B cell (primary cell): ENCODE data around the gene PROC. TPM values are rescaled to one million over a fixed set of nuclear protein-coding genes. Genes with fewer than 3 reads are reported as not detected.

Experiments
- ATAC-seq: fragments of 200-7000 bp; cut with Tn5 transposase; one replicate; pipeline ENCODE4 v1.10.0; 2021; ENCODE audit warnings: low read depth, mild to moderate bottlenecking, moderate number of reproducible peaks, moderate library complexity
- CTCF ChIA-PET: fragments of 350-600 bp; sonication (Branson Sonifier 250); formaldehyde crosslinking; loops from one replicate; lab custom pipeline; 2021; ENCODE audit warnings: antibody characterized with exemption, inconsistent platforms; lab: Charles Lee
- POLR2A ChIA-PET: fragments of 350-600 bp; sonication (Branson Sonifier 250); formaldehyde crosslinking; loops from one replicate; lab custom pipeline; 2021; ENCODE audit warnings: antibody characterized with exemption; lab: Charles Lee
- DNase-seq: peaks from one replicate; pipeline ENCODE4 v3.0.0; 2013
- H2AFZ ChIP-seq: 2 replicates; pipeline ENCODE4 v1.6.1; 2012; ENCODE audit warnings: mild to moderate bottlenecking, low read depth, low read length; ENCODE audit not compliant: insufficient read depth, poor library complexity, severe bottlenecking
- H3K27ac ChIP-seq, 2 donors: 1 replicate in 1 of 2; 2 replicates in 1 of 2; pipeline ENCODE4 v1.5.1; 2012 to 2013; ENCODE audit warnings: low read length in 2 of 2, mild to moderate bottlenecking in 2 of 2, moderate library complexity in 1 of 2
- H3K27me3 ChIP-seq, 4 experiments: fragments of 200-600 bp in 1 of 4; sonication (generic) in 1 of 4; replicated peaks in 1 of 4; 1 replicate in 2 of 4; 2 replicates in 2 of 4; pipeline versions ENCODE4 v1.6.1 to v1.7.0; 2013 to 2016; ENCODE audit warnings: low read length in 3 of 4, mild to moderate bottlenecking in 2 of 4, mixed read lengths in 1 of 4, moderate library complexity in 1 of 4; ENCODE audit not compliant: insufficient read depth in 4 of 4, control insufficient read depth in 3 of 4; ENCODE audit errors: control extremely low read depth in 1 of 4
- H3K36me3 ChIP-seq, 2 experiments: replicated peaks in 1 of 2; 1 replicate in 1 of 2; 2 replicates in 1 of 2; pipeline versions ENCODE4 v1.6.1 to v1.7.1; 2013; ENCODE audit warnings: low read length in 1 of 2; ENCODE audit not compliant: insufficient read depth in 2 of 2, control insufficient read depth in 1 of 2; ENCODE audit errors: control extremely low read depth in 1 of 2, extremely low read depth in 1 of 2
- H3K4me1 ChIP-seq, 2 donors: fragments of 200-600 bp in 1 of 2; sonication (generic) in 1 of 2; 1 replicate in 1 of 2; 2 replicates in 1 of 2; pipeline versions ENCODE4 v1.5.1 to v1.6.1; 2013 to 2017; ENCODE audit warnings: low read length in 2 of 2; ENCODE audit not compliant: control insufficient read depth in 2 of 2, insufficient read depth in 2 of 2
- H3K4me2 ChIP-seq: replicated peaks from 2 replicates; pipeline ENCODE3; 2012; ENCODE audit warnings: mild to moderate bottlenecking, low read depth, low read length; ENCODE audit not compliant: poor library complexity, severe bottlenecking
- H3K4me3 ChIP-seq, 5 experiments: fragments of 200-600 bp in 1 of 5; sonication (generic) in 1 of 5; 1 replicate in 3 of 5; 2 replicates in 2 of 5; pipeline versions ENCODE4 v1.5.1 to v1.7.0; 2011 to 2016; ENCODE audit warnings: low read length in 4 of 5, mild to moderate bottlenecking in 4 of 5, low read depth in 2 of 5, control low read depth in 1 of 5, moderate library complexity in 1 of 5; ENCODE audit not compliant: insufficient read depth in 1 of 5; ENCODE audit errors: control extremely low read depth in 1 of 5, extremely low read depth in 1 of 5
- H3K79me2 ChIP-seq: fragments of 200-600 bp; sonication (generic); one replicate; pipeline ENCODE4 v1.6.0; 2016; ENCODE audit warnings: low read length; ENCODE audit not compliant: control insufficient read depth, insufficient read depth
- H3K9ac ChIP-seq: fragments of 200-600 bp; sonication (generic); 2 replicates; pipeline ENCODE4 v1.6.1; 2017; ENCODE audit warnings: mild to moderate bottlenecking, low read length, moderate library complexity
- H3K9me3 ChIP-seq, 3 donors: one replicate each; pipeline versions ENCODE4 v1.6.1 to v1.7.1; 2013; ENCODE audit warnings: low read length in 2 of 3; ENCODE audit not compliant: control insufficient read depth in 2 of 3, insufficient read depth in 1 of 3; ENCODE audit errors: control extremely low read depth in 1 of 3
- H4K20me1 ChIP-seq: 2 replicates; pipeline ENCODE4 v1.6.0; 2012; ENCODE audit warnings: mild to moderate bottlenecking, low read length; ENCODE audit not compliant: insufficient read depth, control insufficient read depth, poor library complexity, severe bottlenecking
- H3K27ac Mint-ChIP-seq: one replicate; pipeline ENCODE4 v1.8.0; 2021; ENCODE audit warnings: mixed read lengths
- H3K27me3 Mint-ChIP-seq: one replicate; pipeline ENCODE4 v1.8.0; 2021; ENCODE audit warnings: mixed read lengths
- H3K4me1 Mint-ChIP-seq: one replicate; pipeline ENCODE4 v1.8.0; 2021; ENCODE audit warnings: mixed read lengths
- H3K4me3 Mint-ChIP-seq: one replicate; pipeline ENCODE4 v1.8.0; 2021; ENCODE audit warnings: mixed read lengths
- H3K9me3 Mint-ChIP-seq: one replicate; pipeline ENCODE4 v1.8.0; 2022; ENCODE audit warnings: mixed read lengths; ENCODE audit not compliant: insufficient read depth
- EZH2 ChIP-seq: IDR thresholded peaks from 2 replicates; pipeline ENCODE4 v1.6.1; 2012; ENCODE audit warnings: borderline replicate concordance, low read depth, mild to moderate bottlenecking, moderate library complexity, low read length; ENCODE audit not compliant: insufficient read depth, poor library complexity, severe bottlenecking
- WGBS: methylation state at CpG from one replicate; pipeline ENCODE4 v1.1.5; 2013; ENCODE audit warnings: missing lambda C conversion rate; ENCODE audit not compliant: insufficient coverage; 5-methylcytosine and 5-hydroxymethylcytosine counted together
- intact Hi-C: fragments of 100-400 bp; cut with micrococcal nuclease; formaldehyde crosslinking; loops from one replicate; pipeline ENCODE4 v1.10.0; 2022
- polyA minus RNA-seq: library from RNA; depleted of rRNA, polyadenylated mRNA; stranded (reverse); fragments of >200 nt; gene quantifications from 2 replicates; pipeline ENCODE4 v1.2.3, GENCODE V29; 2012
- polyA plus RNA-seq: library from polyadenylated mRNA; depleted of rRNA; stranded (reverse); fragments of >200 nt; gene quantifications from 2 replicates; pipeline ENCODE4 v1.2.3, GENCODE V29; 2012
- total RNA-seq, 2 donors: library from RNA; stranded (reverse); fragments of 120-200 nt in 1 of 2; gene quantifications; 1 replicate in 1 of 2; 2 replicates in 1 of 2; pipeline versions ENCODE4 v1.2.3 to v1.2.4, GENCODE V29; 2013 to 2022
- TF ChIP-seq, protein P1 (sequence below): fragments of 200-600 bp; IDR thresholded peaks from one replicate; pipeline ENCODE4 v1.8.0; 2022; ENCODE audit warnings: antibody characterized with exemption, mild to moderate bottlenecking

The PROC gene
- 1.2 TPM in 1 of 2 replicates, not detected in the other for total RNA-seq
- total RNA-seq (2013) = 0.23 TPM
- 0.40 and 0.58 TPM in 2 replicates for polyA plus RNA-seq
- polyA minus RNA-seq = 0.51 and 1.6 TPM in 2 replicates

DNA sequence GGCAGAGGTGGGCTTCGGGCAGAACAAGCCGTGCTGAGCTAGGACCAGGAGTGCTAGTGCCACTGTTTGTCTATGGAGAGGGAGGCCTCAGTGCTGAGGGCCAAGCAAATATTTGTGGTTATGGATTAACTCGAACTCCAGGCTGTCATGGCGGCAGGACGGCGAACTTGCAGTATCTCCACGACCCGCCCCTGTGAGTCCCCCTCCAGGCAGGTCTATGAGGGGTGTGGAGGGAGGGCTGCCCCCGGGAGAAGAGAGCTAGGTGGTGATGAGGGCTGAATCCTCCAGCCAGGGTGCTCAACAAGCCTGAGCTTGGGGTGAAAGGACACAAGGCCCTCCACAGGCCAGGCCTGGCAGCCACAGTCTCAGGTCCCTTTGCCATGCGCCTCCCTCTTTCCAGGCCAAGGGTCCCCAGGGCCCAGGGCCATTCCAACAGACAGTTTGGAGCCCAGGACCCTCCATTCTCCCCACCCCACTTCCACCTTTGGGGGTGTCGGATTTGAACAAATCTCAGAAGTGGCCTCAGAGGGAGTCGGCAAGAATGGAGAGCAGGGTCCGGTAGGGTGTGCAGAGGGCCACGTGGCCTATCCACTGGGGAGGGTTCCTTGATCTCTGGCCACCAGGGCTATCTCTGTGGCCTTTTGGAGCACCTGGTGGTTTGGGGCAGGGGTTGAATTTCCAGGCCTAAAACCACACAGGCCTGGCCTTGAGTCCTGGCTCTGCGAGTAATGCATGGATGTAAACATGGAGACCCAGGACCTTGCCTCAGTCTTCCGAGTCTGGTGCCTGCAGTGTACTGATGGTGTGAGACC, at the start of gene PROC:
Gene PROC (plus strand): TSS at position 128 of the 812 bp plus-strand sequence. CDS start 1,516 bp downstream, outside the sequence.
- Mint-ChIP-seq H3K4me3 (peak within 1 kb of the TSS; percentile 88), H3K9me3 (no peaks in the 10 kb centered on the region), H3K27me3 (no peaks in the 10 kb centered on the region), H3K27ac (no peak within 1 kb of the TSS), H3K4me1 (peaks cover 40% of the 10 kb centered on the region)
- intact Hi-C loops = loop anchor here (5.0 kb wide), 1 partner anchor 109 kb away; the partner anchor contains the start of gene IWS1
- Histone ChIP-seq H3K9ac (no peak within 1 kb of the TSS), H3K9me3 (no peaks in the 10 kb centered on the region), H2AFZ (no peak within 1 kb of the TSS), H3K4me3 (no peak within 1 kb of the TSS), H3K4me2 (no peak within 1 kb of the TSS), H3K79me2 (peaks cover 3% of the 10 kb centered on the region), H3K36me3 (no peaks in the 10 kb centered on the region), H3K27ac (no peak within 1 kb of the TSS), H3K4me1 (peaks cover 28 to 35% of the 10 kb centered on the region in 2 donors), H4K20me1 (peaks cover 10% of the 10 kb centered on the region), H3K27me3 (peaks cover 0 to 14% (median 7%) of the 10 kb centered on the region in 4 experiments)
- no peak for DNase-seq
- ChIA-PET POLR2A (no interaction called here), CTCF (no interaction called here)
- 94% methylated on average over 14 of the region's 16 CpGs for WGBS
- ATAC-seq = no peak
- TF ChIP-seq, protein P1, sequence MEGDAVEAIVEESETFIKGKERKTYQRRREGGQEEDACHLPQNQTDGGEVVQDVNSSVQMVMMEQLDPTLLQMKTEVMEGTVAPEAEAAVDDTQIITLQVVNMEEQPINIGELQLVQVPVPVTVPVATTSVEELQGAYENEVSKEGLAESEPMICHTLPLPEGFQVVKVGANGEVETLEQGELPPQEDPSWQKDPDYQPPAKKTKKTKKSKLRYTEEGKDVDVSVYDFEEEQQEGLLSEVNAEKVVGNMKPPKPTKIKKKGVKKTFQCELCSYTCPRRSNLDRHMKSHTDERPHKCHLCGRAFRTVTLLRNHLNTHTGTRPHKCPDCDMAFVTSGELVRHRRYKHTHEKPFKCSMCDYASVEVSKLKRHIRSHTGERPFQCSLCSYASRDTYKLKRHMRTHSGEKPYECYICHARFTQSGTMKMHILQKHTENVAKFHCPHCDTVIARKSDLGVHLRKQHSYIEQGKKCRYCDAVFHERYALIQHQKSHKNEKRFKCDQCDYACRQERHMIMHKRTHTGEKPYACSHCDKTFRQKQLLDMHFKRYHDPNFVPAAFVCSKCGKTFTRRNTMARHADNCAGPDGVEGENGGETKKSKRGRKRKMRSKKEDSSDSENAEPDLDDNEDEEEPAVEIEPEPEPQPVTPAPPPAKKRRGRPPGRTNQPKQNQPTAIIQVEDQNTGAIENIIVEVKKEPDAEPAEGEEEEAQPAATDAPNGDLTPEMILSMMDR = no peak
- TF ChIP-seq EZH2 = no peak

DNA sequence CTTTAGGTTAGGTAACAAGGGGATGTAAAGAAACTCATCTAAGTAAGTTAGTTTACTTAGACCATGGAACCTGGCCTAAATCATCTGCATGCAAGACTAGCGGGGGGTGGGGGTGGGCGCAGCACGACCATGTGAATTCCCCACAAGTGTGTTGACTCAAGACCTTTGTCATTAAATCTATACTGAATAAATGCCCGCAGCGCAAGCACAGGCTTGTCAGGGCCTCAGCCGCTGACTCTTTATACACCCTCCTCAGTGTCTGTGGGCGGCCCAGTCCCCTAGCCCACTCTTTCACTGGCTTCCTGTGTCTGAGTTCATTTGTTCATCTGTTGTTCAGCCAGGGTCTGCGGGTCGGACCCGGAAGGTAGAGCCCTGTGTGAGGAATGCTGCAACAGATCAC, 48.2 kb upstream of the PROC start:
- peaks cover 99% of the 10 kb centered on the region for H3K79me2 ChIP-seq
- no peak overlapping the region for H3K4me3 Mint-ChIP-seq

More for the DNA sequence above, 48.2 kb upstream of the PROC start:
- H3K27ac ChIP-seq = no peak overlapping the region
- H3K4me3 ChIP-seq = no peak overlapping the region
- Mint-ChIP-seq H3K27ac (no peak overlapping the region), H3K4me1 (peaks cover 48% of the 10 kb centered on the region), H3K9me3 (peaks cover 15% of the 10 kb centered on the region), H3K27me3 (no peaks in the 10 kb centered on the region)
- H3K4me2 ChIP-seq = no peak overlapping the region
- CTCF ChIA-PET = interaction anchor here (0.9 to 1.4 kb wide), 2 partner anchors 12 kb away, joined by 3 read pairs; no protein-coding TSS in a partner anchor
- intact Hi-C loops = no loop called here
- TF ChIP-seq, protein P1 = no peak
- no peak for TF ChIP-seq EZH2
- H3K27me3 ChIP-seq = no peaks in the 10 kb centered on the region
- H3K4me1 ChIP-seq = peaks cover 10% of the 10 kb centered on the region in 2 donors
- H3K9ac ChIP-seq = no peak overlapping the region
- peaks cover 6 to 37% (median 26%) of the 10 kb centered on the region in 3 donors for H3K9me3 ChIP-seq
- DNase-seq (no peak), ATAC-seq (no peak)
- H4K20me1 ChIP-seq = peaks cover 74% of the 10 kb centered on the region
- WGBS = 98% methylated on average over 7 of the region's 10 CpGs
- no peak overlapping the region for H2AFZ ChIP-seq
- POLR2A ChIA-PET = no interaction called here
- no peaks in the 10 kb centered on the region for H3K36me3 ChIP-seq
